Fibroblast of lung (primary cell): ENCODE data around the gene CCT5.

Experiments used
- CTCF ChIP-seq, 2 donors: IDR thresholded peaks in 1 of 2; conservative IDR thresholded peaks in 1 of 2; 1 replicate in 1 of 2; 2 replicates in 1 of 2; pipeline ENCODE4 v1.5.1; 2011 to 2012; ENCODE audit warnings: low read length in 2 of 2, control low read depth in 1 of 2, inconsistent platforms in 1 of 2, low read depth in 1 of 2, mild to moderate bottlenecking in 1 of 2
- EZH2 ChIP-seq: IDR thresholded peaks from 2 replicates; pipeline ENCODE4 v1.5.1; 2012; ENCODE audit warnings: low read length, control low read depth, mild to moderate bottlenecking; ENCODE audit errors: missing control alignments

DNA sequence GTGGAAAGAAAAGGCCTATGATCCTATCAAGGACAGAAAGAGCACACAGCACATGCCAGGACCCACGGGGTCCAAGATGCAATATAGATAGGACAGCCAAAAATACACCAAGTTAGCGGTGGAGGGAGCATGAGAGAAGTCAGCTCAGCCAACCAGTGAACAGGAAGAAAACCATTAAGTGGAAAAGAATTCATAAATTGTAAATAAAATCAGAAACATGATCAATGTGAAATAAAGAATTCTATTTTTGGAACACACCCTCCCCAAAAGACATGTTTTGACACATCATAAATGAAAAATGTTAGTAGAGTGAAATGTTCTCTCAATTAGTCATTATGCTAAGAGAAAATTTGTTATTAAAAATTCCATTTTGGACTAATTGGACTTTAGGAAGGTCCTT lies 36.0 kb upstream of the CCT5 start:
- TF ChIP-seq EZH2, result no peak
- no peak for TF ChIP-seq CTCF (conservative IDR thresholded peaks at IDR 0.05 in 1 of 2, IDR thresholded peaks at IDR 0.05 in 1 of 2; ENCODE audit: low read depth in 1 of 2, low read length in 2 of 2)
